Keratinocyte (primary cell): ENCODE data around the gene FCRL5. TPM values are rescaled to one million over a fixed set of nuclear protein-coding genes. Genes with fewer than 3 reads are reported as not detected.

Experiments
- DNase-seq: peaks from one replicate; pipeline ENCODE4 v3.0.0-alpha.2; 2011; ENCODE audit warnings: low read depth, missing footprints, low spot score
- FAIRE-seq: peaks from 2 replicates; lab custom pipeline; 2011; peaks lifted over from hg19 to GRCh38; lab: Jason Lieb, UNC
- H2AFZ ChIP-seq: 2 replicates; pipeline ENCODE4 v1.6.0; 2012; ENCODE audit warnings: low read length, control low read depth, inconsistent platforms; ENCODE audit not compliant: control insufficient read depth
- H3K27ac ChIP-seq: 2 replicates; pipeline ENCODE4 v1.5.1; 2011; ENCODE audit warnings: low read length; ENCODE audit not compliant: control insufficient read depth, insufficient read depth
- H3K27me3 ChIP-seq: 3 replicates; pipeline ENCODE4 v1.6.0; 2011; ENCODE audit warnings: low read length; ENCODE audit not compliant: control insufficient read depth, insufficient read depth; ENCODE audit errors: extremely low read depth
- H3K36me3 ChIP-seq, 2 experiments: 2 replicates in 1 of 2; 3 replicates in 1 of 2; pipeline ENCODE4 v1.5.1; 2011; ENCODE audit warnings: low read length in 2 of 2, mild to moderate bottlenecking in 1 of 2; ENCODE audit not compliant: control insufficient read depth in 2 of 2, insufficient read depth in 2 of 2; ENCODE audit errors: extremely low read depth in 1 of 2
- H3K4me1 ChIP-seq: 3 replicates; pipeline ENCODE4 v1.5.1; 2011; ENCODE audit warnings: low read length; ENCODE audit not compliant: control insufficient read depth, insufficient read depth; ENCODE audit errors: extremely low read depth
- H3K4me2 ChIP-seq: 3 replicates; pipeline ENCODE4 v1.6.0; 2011; ENCODE audit warnings: low read depth, low read length; ENCODE audit not compliant: control insufficient read depth, insufficient read depth; ENCODE audit errors: extremely low read depth
- H3K4me3 ChIP-seq, 3 experiments: fragments of 200-600 bp in 1 of 3; sonication (generic) in 1 of 3; 2 replicates in 2 of 3; 3 replicates in 1 of 3; pipeline ENCODE4 v1.5.1; 2011 to 2016; ENCODE audit warnings: low read length in 3 of 3, mild to moderate bottlenecking in 3 of 3, control low read depth in 2 of 3, inconsistent platforms in 1 of 3, low read depth in 1 of 3, mixed read lengths in 1 of 3, mixed run types in 1 of 3, moderate library complexity in 1 of 3; ENCODE audit not compliant: control insufficient read depth in 2 of 3, insufficient read depth in 2 of 3; ENCODE audit errors: extremely low read depth in 1 of 3
- H3K79me2 ChIP-seq: 2 replicates; pipeline ENCODE4 v1.6.0; 2012; ENCODE audit warnings: low read length; ENCODE audit not compliant: control insufficient read depth, insufficient read depth
- H3K9ac ChIP-seq: 3 replicates; pipeline ENCODE4 v1.6.0; 2011; ENCODE audit warnings: low read length; ENCODE audit not compliant: control insufficient read depth, insufficient read depth; ENCODE audit errors: extremely low read depth
- H3K9me1 ChIP-seq: 3 replicates; pipeline ENCODE4 v1.6.0; 2011; ENCODE audit warnings: low read length; ENCODE audit not compliant: control insufficient read depth, insufficient read depth; ENCODE audit errors: extremely low read depth
- H3K9me3 ChIP-seq: 2 replicates; pipeline ENCODE4 v1.5.1; 2012; ENCODE audit warnings: low read depth, low read length; ENCODE audit not compliant: control insufficient read depth
- H4K20me1 ChIP-seq: 3 replicates; pipeline ENCODE4 v1.6.0; 2011; ENCODE audit warnings: low read length; ENCODE audit not compliant: control insufficient read depth, insufficient read depth; ENCODE audit errors: extremely low read depth
- CTCF ChIP-seq, 3 experiments: IDR thresholded peaks in 1 of 3; conservative IDR thresholded peaks in 1 of 3; optimal IDR thresholded peaks in 1 of 3; 2 replicates in 2 of 3; 3 replicates in 1 of 3; pipeline versions ENCODE3 to v1.5.1; 2011; ENCODE audit warnings: low read length in 3 of 3, mild to moderate bottlenecking in 3 of 3, moderate library complexity in 2 of 3, control low read depth in 1 of 3, inconsistent platforms in 1 of 3; ENCODE audit not compliant: insufficient read depth in 2 of 3; ENCODE audit errors: extremely low read depth in 1 of 3
- EZH2 ChIP-seq: IDR thresholded peaks from one replicate; pipeline ENCODE4 v1.6.1; 2012; ENCODE audit warnings: inconsistent platforms, mild to moderate bottlenecking, low read length, moderate library complexity
- dilution Hi-C: fragments of 300-500 bp; cut with MboI; formaldehyde crosslinking; loops from one replicate; pipeline ENCODE4 v1.7.0; 2020; ENCODE audit warnings: low sequenced_read_pairs; ENCODE audit not compliant: extremely low pct_ligation_motif_present
- polyA plus RNA-seq, 5 experiments: library from polyadenylated mRNA; depleted of rRNA in 3 of 5; stranded (reverse) in 3 of 5; stranded (forward) in 1 of 5; unstranded in 1 of 5; fragments of >200 nt; gene quantifications; 1 replicate in 1 of 5; 2 replicates in 3 of 5; 3 replicates in 1 of 5; pipeline versions ENCODE4 v1.2.1 to v1.2.3, GENCODE V29; 2011 to 2012; ENCODE audit warnings: missing spikeins in 2 of 5, low read depth in 1 of 5, low replicate concordance in 1 of 5

Gene FCRL5
- polyA plus RNA-seq, 1 donor (not counting 4 experiments of a cell fraction or from before 2014, with no cell fraction given) = not detected

GRCh38 chr1:157504646-157505045, 47.7 kb downstream of the FCRL5 start:
- DNase-seq = no peak
- no peak for TF ChIP-seq EZH2
- no peak for TF ChIP-seq CTCF (optimal IDR thresholded peaks at IDR 0.05 in 1 of 3, IDR thresholded peaks at IDR 0.05 in 1 of 3, conservative IDR thresholded peaks at IDR 0.05 in 1 of 3; ENCODE audit: extremely low read depth in 1 of 3, insufficient read depth in 2 of 3, low read length in 3 of 3)
- Histone ChIP-seq H4K20me1 (no peaks in the 10 kb centered on the region), H3K9me3 (no peaks in the 10 kb centered on the region), H3K27ac (no peak overlapping the region), H3K4me1 (no peaks in the 10 kb centered on the region), H3K9me1 (no peaks in the 10 kb centered on the region), H3K4me3 (no peak overlapping the region), H3K9ac (no peak overlapping the region), H3K4me2 (no peak overlapping the region), H3K79me2 (no peaks in the 10 kb centered on the region), H3K36me3 (no peaks in the 10 kb centered on the region), H2AFZ (no peak overlapping the region), H3K27me3 (no peaks in the 10 kb centered on the region)
- dilution Hi-C loops = no loop called here
- FAIRE-seq = no peak

- H3K36me3 ChIP-seq = no peaks in the 10 kb centered on the region
- H3K4me2 ChIP-seq = no peak overlapping the region
- FAIRE-seq (no peak), DNase-seq (no peak)
- H3K4me1 ChIP-seq = no peaks in the 10 kb centered on the region
- H3K9me3 ChIP-seq = no peaks in the 10 kb centered on the region
- H4K20me1 ChIP-seq = no peaks in the 10 kb centered on the region
- H3K27ac ChIP-seq = no peak overlapping the region
- dilution Hi-C loops = loop anchor here (25.0 kb wide), 1 partner anchor 137 kb away; no protein-coding TSS in a partner anchor
- no peaks in the 10 kb centered on the region for H3K79me2 ChIP-seq
- peaks cover 6% of the 10 kb centered on the region for H3K27me3 ChIP-seq
- H3K9ac ChIP-seq = no peak overlapping the region
- no peak for TF ChIP-seq EZH2
- TF ChIP-seq CTCF (optimal IDR thresholded peaks at IDR 0.05 in 1 of 3, IDR thresholded peaks at IDR 0.05 in 1 of 3, conservative IDR thresholded peaks at IDR 0.05 in 1 of 3; ENCODE audit: extremely low read depth in 1 of 3, insufficient read depth in 2 of 3, low read length in 3 of 3) = no peak
- no peak overlapping the region for H3K4me3 ChIP-seq
- H2AFZ ChIP-seq = no peak overlapping the region
- H3K9me1 ChIP-seq = no peaks in the 10 kb centered on the region
These were observed 52.8 kb downstream of the FCRL5 start for GRCh38 chr1:157499521-157499920.
